Diencephalon (tissue), 1 donor: Measurements from ENCODE around the gene EVI5. TPM values are rescaled to one million over a fixed set of nuclear protein-coding genes. Genes with fewer than 3 reads are reported as not detected.

ENCODE experiments used
- small RNA-seq: library from RNA; depleted of rRNA; stranded (forward); fragments of <200 nt; gene quantifications from one replicate; pipeline ENCODE3, GENCODE V24; 2014
- total RNA-seq: library from RNA; depleted of rRNA; stranded (reverse); fragments of >200 nt; gene quantifications from one replicate; pipeline ENCODE4 v1.2.3, GENCODE V29; 2014

Gene EVI5
- 78.4 TPM for total RNA-seq

DNA sequence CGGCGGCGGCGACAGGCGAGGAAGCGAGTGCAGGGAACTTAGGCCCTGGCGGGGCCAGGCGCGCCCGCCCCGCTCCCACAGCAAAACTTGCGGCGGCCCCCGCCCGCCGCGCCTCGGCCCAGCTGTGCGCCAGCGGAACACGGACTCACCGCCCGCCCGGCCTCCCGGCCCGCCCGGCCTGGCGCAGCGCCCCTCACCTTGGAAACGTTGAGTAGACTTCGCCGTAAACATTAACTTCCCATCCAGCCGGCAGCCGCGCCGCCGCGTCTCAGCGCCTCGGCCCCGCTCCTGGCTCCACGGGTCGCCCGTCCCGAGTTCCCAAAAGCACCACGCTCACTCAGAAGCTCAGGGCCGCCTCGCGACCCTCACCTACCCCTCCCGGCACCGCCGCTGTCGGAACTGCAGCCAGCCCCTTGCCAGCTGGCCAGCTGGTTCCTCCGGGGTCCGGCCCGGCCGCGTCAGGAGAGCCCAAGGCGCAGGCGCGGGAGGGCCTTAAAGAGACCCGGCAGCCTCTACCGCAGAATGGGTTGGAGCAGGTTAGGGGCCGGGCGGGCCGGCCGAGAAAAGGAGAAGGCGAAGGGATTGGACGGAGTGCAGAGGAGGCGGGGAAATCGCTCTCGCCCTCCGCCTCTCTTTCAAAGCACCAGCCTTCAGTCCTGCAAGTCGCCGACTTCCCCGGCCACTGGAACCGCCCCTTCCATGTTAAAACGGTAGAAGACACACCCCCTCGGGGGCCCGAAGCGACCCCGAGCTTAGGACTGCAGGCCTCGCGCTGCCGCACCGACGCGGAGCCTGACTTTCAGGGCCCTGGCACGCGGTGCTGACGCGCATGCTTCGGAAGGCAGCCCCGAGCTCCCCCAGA lies at the start of gene EVI5:
TSS of gene EVI5 (minus strand) at position 470 of the 862 bp plus-strand sequence. CDS start 48,562 bp downstream, outside the sequence.

DNA sequence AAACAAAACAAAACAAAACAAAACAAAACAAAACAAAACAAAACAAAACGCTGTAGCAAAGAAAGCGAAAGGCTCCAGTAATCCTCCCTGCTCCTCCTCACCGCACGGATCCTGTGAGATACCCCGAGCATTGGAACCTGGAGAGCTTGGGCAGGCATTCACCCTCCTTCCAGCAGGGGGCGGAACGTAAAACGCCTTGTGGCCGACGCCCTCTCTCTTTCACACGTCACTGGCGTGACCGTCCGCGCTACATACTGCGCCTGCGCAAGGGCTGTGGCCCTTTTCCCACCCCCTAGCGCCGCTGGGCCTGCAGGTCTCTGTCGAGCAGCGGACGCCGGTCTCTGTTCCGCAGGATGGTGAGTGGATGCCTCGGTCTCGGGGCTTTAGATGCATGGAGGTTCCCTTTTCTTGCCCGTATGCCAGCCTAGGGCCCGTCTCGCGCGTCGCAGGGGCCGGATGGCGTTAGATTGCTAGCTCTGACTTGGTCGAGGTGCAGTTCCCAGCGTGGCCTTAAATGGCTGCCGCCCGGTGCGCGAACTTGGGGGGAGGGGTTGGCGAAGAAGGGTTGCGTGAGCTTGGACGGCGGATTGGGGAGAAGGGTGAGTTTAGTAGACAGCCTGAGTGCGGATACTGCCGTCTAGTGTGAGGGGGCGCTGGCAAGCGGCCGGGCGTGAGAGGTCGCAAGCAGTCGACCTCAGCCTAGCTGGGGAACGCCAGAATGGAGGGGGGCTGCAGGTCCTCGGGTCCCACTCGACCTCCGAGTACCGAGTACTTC lies 47.0 kb upstream of the EVI5 start, which contains the start of gene RPL5:
TSS of gene RPL5 (plus strand) at position 279 of the 775 bp plus-strand sequence. CDS start at position 354, 75 bp downstream.

GRCh38 chr1:92486251-92487077 lies 298.4 kb downstream of the EVI5 start, which contains the start of gene GFI1:
TSS of gene GFI1 (minus strand) at chr1:92486925. CDS start at chr1:92483487, 3,438 bp downstream.

Small RNA genes lying within 50 kb of the gene (small RNA-seq; reads per million reads assigned to genes)
- not detected for gene AC104332.2
- gene RNU4-59P, result 0.08 reads per million

Other genes starting within 250 kb of the EVI5 start
- gene RPL5, start 46.9 kb upstream of the EVI5 start, total RNA-seq, result 1,097 TPM
- 39.7 TPM for gene DIPK1A, start 176.4 kb upstream of the EVI5 start, total RNA-seq